ENCODE data around the gene ABCC1. TPM values are rescaled to one million over a fixed set of nuclear protein-coding genes. Genes with fewer than 3 reads are reported as not detected.

Gene ABCC1
- total and polyA plus RNA-seq, 2 of the 4 experiments (the other 2 are of a cell fraction) = 39.4 to 66.0 TPM

DNA sequence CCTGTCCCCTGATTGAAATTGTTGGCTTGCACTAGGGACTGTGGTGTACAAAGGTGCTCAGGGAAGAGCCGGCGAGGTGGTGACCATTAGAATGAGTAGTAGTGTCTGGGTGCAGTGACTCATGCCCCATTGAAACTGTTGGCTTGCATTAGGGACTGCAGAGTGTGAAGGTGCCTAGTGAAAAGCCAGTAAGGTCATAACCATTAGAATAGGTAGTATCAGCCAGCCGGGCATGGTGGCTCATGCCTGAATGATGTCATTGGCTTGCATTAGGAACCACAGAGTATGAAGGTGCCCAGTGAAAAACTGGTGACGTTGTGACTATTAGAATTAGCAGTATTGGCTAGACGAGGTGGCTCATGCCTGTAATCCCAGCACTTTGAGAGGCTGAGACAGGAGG lies 195.0 kb downstream of the ABCC1 start:
- no peak overlapping the region for H3K4ac ChIP-seq (ENCODE audit: low read depth, low read length)
- 87% methylated on average over 3 of the region's 5 CpGs; no CpG with 5 or more reads in 1 of the 2 experiments for WGBS, 2 experiments (ENCODE audit: extremely low coverage in 2 of 2, insufficient read length in 1 of 2)
- no peak overlapping the region for H3K9ac ChIP-seq (ENCODE audit: low read depth, low read length)
- H2AK5ac ChIP-seq (ENCODE audit: low read depth, low read length) = no peak overlapping the region
- ChIA-PET CTCF (no interaction called here), POLR2A (ENCODE audit: unreplicated experiment) (no interaction called here)
- TF ChIP-seq CEBPB (IDR thresholded peaks at IDR 0.05; ENCODE audit: low read depth, low read length) = no peak
- no peak for TF ChIP-seq MAFK (IDR thresholded peaks at IDR 0.05; ENCODE audit: low read depth, low read length)
- no peak for TF ChIP-seq FOS (IDR thresholded peaks at IDR 0.05; ENCODE audit: low read depth, low read length)
- no peak for TF ChIP-seq POLR2A (IDR thresholded peaks at IDR 0.05; ENCODE audit: low read depth, low read length)
- TF ChIP-seq MAZ (IDR thresholded peaks at IDR 0.05; ENCODE audit: borderline replicate concordance, low read depth, low read length) = no peak
- TF ChIP-seq SMC3 (IDR thresholded peaks at IDR 0.05; ENCODE audit: low read depth, low read length) = no peak
- TF ChIP-seq RCOR1 (IDR thresholded peaks at IDR 0.05; ENCODE audit: insufficient replicate concordance, low read length) = no peak
- TF ChIP-seq USF2 (IDR thresholded peaks at IDR 0.05; ENCODE audit: low read depth, low read length) = no peak
- no peak for TF ChIP-seq RAD21 (IDR thresholded peaks at IDR 0.05; ENCODE audit: low read length)
- TF ChIP-seq RFX5 (IDR thresholded peaks at IDR 0.05; ENCODE audit: low read depth, low read length) = no peak
- no peak for TF ChIP-seq CHD1 (IDR thresholded peaks at IDR 0.05; ENCODE audit: low read depth, low read length)
- no peak for TF ChIP-seq CTCF (conservative IDR thresholded peaks at IDR 0.05; ENCODE audit: low read depth, low read length)
- no peak for TF ChIP-seq BHLHE40 (IDR thresholded peaks at IDR 0.05; ENCODE audit: low read depth, low read length)
- TF ChIP-seq MXI1 (IDR thresholded peaks at IDR 0.05; ENCODE audit: borderline replicate concordance, low read depth, low read length) = no peak
- TF ChIP-seq ELK1 (IDR thresholded peaks at IDR 0.05; ENCODE audit: borderline replicate concordance, low read depth, low read length) = no peak
- no peak overlapping the region for H3K4me3 ChIP-seq (ENCODE audit: insufficient read depth, low read depth, low read length)
- no peak overlapping the region for H2BK120ac ChIP-seq (ENCODE audit: low read depth, low read length)
- no peak overlapping the region for H2BK20ac ChIP-seq (ENCODE audit: low read depth, low read length)
- peaks cover 14% of the 10 kb centered on the region for H3K9me1 ChIP-seq (ENCODE audit: insufficient read depth, low read length)
- no peaks in the 10 kb centered on the region for H3K9me3 ChIP-seq (ENCODE audit: control insufficient read depth, insufficient read depth, low read length)
- H3K79me1 ChIP-seq (ENCODE audit: low read depth in 1 of 2, low read length in 2 of 2) = peaks cover 5 to 47% of the 10 kb centered on the region in 2 experiments
- no peak overlapping the region for H2BK5ac ChIP-seq (ENCODE audit: low read depth, low read length, poor library complexity, severe bottlenecking)
- H3K23ac ChIP-seq (ENCODE audit: low read depth, low read length) = no peak overlapping the region
- H3K27ac ChIP-seq (ENCODE audit: insufficient read depth, low read length) = no peak overlapping the region
- no peak overlapping the region for H4K5ac ChIP-seq (ENCODE audit: low read depth, low read length)
- H4K20me1 ChIP-seq (ENCODE audit: insufficient read depth, low read length) = peaks cover 52% of the 10 kb centered on the region
- H4K91ac ChIP-seq (ENCODE audit: insufficient read depth, low read depth, low read length) = no peak overlapping the region
- no peak for ATAC-seq (ENCODE audit: low read depth)
- H3K4me1 ChIP-seq (ENCODE audit: control insufficient read depth, insufficient read depth, low read length) = no peaks in the 10 kb centered on the region; the same call in 1 of the 2 replicates
- H2AK9ac ChIP-seq (replicated peaks; ENCODE audit: low read depth, low read length, poor library complexity) = no peak overlapping the region
- H3K18ac ChIP-seq (ENCODE audit: low read depth, low read length) = no peak overlapping the region
- in situ Hi-C loops (cut with MboI; ENCODE audit: low sequenced_read_pairs) (no loop called here), dilution Hi-C loops (cut with HindIII; ENCODE audit: low sequenced_read_pairs, unreplicated experiment) (no loop called here), intact Hi-C loops (cut with micrococcal nuclease) (no loop called here)
- no TSS peak for BruUV-seq (replicated peaks)
- no peak overlapping the region for H4K8ac ChIP-seq (ENCODE audit: low read depth in 2 of 2, low read length in 2 of 2)
- no peak overlapping the region for H3K56ac ChIP-seq (ENCODE audit: extremely low read depth, insufficient read depth, low read length)
- no peak overlapping the region for H3K4me2 ChIP-seq (ENCODE audit: low read depth, low read length)
- peaks cover 78% of the 10 kb centered on the region for H3K36me3 ChIP-seq (ENCODE audit: control insufficient read depth, insufficient read depth, low read length)
- H2AFZ ChIP-seq (replicated peaks; ENCODE audit: low read length, poor library complexity) = no peak overlapping the region
- no peaks in the 10 kb centered on the region for H3K27me3 ChIP-seq (ENCODE audit: control insufficient read depth, insufficient read depth, low read length)
- no peak overlapping the region for H2BK15ac ChIP-seq (ENCODE audit: low read depth, low read length)
- no peak overlapping the region for H3K14ac ChIP-seq (replicated peaks; ENCODE audit: low read depth, low read length)
- DNase-seq = no peak

Measured in IMR-90 (cell line).